ENCODE measurements around the gene PRM1.

The PRM1 gene

GRCh38 chr16:11273721-11274324 lies 7.3 kb downstream of the PRM1 start:
- TF ChIP-seq, protein P1, sequence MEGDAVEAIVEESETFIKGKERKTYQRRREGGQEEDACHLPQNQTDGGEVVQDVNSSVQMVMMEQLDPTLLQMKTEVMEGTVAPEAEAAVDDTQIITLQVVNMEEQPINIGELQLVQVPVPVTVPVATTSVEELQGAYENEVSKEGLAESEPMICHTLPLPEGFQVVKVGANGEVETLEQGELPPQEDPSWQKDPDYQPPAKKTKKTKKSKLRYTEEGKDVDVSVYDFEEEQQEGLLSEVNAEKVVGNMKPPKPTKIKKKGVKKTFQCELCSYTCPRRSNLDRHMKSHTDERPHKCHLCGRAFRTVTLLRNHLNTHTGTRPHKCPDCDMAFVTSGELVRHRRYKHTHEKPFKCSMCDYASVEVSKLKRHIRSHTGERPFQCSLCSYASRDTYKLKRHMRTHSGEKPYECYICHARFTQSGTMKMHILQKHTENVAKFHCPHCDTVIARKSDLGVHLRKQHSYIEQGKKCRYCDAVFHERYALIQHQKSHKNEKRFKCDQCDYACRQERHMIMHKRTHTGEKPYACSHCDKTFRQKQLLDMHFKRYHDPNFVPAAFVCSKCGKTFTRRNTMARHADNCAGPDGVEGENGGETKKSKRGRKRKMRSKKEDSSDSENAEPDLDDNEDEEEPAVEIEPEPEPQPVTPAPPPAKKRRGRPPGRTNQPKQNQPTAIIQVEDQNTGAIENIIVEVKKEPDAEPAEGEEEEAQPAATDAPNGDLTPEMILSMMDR (conservative IDR thresholded peaks at IDR 0.05; ENCODE audit: low read length) = no peak
- DNase-seq (ENCODE audit: low read depth) = no peak
- H3K4me3 ChIP-seq (ENCODE audit: low read length) = no peak overlapping the region

DNA sequence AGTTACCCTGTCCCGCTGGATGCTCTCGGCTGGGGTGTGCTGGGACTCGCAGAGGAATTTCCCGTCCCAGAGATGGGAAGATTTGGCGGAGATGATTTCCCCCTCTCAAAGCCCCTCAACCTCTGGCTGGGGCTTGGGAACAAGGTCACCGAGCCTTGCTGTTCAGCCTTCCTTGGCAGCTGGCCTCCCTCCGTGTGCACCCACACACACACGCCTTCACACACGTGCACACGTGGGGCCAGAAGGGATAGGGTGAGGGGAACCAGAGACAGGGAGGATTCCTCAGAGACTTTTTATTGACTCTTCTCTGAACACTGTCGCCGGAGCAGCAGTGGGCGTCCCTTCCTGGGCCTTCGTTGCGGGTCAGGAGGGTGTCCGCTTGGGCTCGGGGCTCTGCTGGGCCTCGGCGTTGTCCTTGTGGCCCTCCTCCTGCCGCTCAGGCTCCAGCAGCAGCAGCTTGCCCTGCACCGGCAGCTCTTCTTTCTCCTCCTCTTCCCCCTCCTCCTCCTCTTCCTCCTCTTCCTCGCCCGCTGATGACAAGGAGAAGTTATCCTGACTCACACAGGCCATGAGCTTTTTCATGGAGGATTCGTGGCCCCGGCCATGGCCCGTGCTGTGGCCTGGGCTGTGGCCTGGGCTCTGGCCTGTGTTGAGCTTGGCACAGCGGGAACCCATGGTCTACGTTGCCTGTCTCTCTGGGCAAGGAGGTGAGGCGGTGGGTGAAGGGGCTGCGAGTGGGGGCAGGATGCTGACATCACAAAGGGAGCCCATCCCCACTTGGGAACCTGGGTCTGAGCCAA lies 8.0 kb downstream of the PRM1 start, which contains the start of gene PRM3:
PRM3 (minus strand) TSS at position 709 of the 800 bp plus-strand sequence; CDS start at position 675, 34 bp downstream.
- TF ChIP-seq, protein P1 (conservative IDR thresholded peaks at IDR 0.05; ENCODE audit: low read length) = no peak
- H3K4me3 ChIP-seq (ENCODE audit: low read length) = no peak within 1 kb of the TSS
- no peak for DNase-seq (ENCODE audit: low read depth)

- no peak overlapping the region for H3K4me3 ChIP-seq (ENCODE audit: low read length)
- TF ChIP-seq, protein P1 (conservative IDR thresholded peaks at IDR 0.05; ENCODE audit: low read length) = no peak
- no peak for DNase-seq (ENCODE audit: low read depth)
These were observed 8.6 kb downstream of the PRM1 start for GRCh38 chr16:11272484-11272883.

- TF ChIP-seq, protein P1 (conservative IDR thresholded peaks at IDR 0.05; ENCODE audit: low read length) = no peak
- no peak for DNase-seq (ENCODE audit: low read depth)
These were observed 9.5 kb downstream of the PRM1 start for GRCh38 chr16:11271610-11272009.

DNA sequence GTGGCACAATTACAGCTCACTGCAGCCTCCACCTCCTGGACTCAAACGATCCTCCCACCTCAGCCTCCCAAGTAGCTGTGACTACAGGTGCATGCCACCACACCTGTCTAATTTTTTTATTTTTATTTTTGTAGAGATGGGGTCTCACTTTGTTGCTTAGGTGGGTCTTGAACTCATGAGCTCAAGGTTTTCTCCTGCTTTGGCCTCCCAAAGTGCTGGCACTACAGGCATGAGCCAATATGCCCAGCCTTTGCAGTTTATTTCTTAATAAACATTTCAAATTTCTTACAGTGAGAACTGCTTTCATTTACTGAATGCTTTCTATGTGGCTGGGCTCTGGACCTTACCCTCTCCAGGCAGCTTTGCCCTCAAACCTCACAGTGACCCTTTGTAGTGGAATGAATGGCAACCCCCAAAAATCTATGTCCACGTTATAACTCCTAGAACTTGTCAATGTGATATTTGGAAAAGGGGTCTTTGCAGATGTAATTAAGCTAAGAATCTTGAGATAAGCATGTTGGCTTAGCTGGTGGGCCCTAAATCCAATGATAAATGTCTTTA lies 10.4 kb downstream of the PRM1 start:
- no peak overlapping the region for H3K4me3 ChIP-seq (ENCODE audit: low read length)
- TF ChIP-seq, protein P1 (conservative IDR thresholded peaks at IDR 0.05; ENCODE audit: low read length) = no peak
- no peak for DNase-seq (ENCODE audit: low read depth)

More at GRCh38 chr16:11271610-11272009, 9.5 kb downstream of the PRM1 start:
- H3K4me3 ChIP-seq (ENCODE audit: low read length) = no peak overlapping the region

DNA sequence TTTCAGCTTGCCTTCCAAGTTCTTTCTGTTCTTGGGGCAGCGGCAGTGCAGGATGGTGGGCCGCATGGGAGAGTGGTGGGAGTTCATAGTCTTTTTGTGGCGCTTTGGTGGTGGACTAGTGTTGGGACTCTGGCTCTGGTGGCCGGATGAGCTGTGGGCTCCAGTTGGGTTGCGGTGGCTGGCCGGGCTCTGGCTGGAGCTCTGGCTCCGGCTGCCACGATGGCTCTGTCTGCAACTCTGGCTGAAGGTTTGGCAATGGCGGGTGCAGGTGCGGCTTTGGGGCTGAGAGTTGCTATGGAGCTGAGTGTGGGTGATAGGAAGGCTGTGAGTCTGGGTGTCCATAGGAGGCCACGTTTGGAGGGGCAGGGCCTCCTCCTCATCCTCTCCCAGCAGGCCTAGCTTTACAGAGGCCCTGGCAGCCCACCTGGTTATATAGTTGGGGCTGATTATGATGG lies 12.2 kb downstream of the PRM1 start, which contains the start of gene TNP2:
TNP2 (minus strand) TSS at position 405 of the 455 bp plus-strand sequence; CDS start at position 342, 63 bp downstream.
- H3K4me3 ChIP-seq (ENCODE audit: low read length) = no peak within 1 kb of the TSS
- TF ChIP-seq, protein P1 (conservative IDR thresholded peaks at IDR 0.05; ENCODE audit: low read length) = no peak
- DNase-seq (ENCODE audit: low read depth) = no peak
